HCT116 (cell line): ENCODE data around the gene KCNC4. TPM values are rescaled to one million over a fixed set of nuclear protein-coding genes. Genes with fewer than 3 reads are reported as not detected.

Experiments used
- ATAC-seq: fragments of 200-7000 bp; cut with Tn5 transposase; 2 replicates; pipeline ENCODE4 v1.9.1; 2020; ENCODE audit warnings: mild to moderate bottlenecking, moderate library complexity
- BruUV-seq: library from RNA; stranded (reverse); fragments of 400-500 nt; replicated peaks from 2 replicates; lab custom pipeline; 2021; lab: Mats Ljungman, UMichigan
- CTCF ChIA-PET: fragments of 300-600 bp; sonication (Branson Sonifier 250); formaldehyde crosslinking; loops from one replicate; lab custom pipeline; 2021; ENCODE audit warnings: antibody characterized with exemption; lab: Charles Lee
- POLR2A ChIA-PET: fragments of 300-600, 350-600 bp; sonication (Branson Sonifier 250); formaldehyde crosslinking; loops from one replicate; lab custom pipeline; 2021; ENCODE audit warnings: antibody characterized with exemption; lab: Charles Lee
- RAD21 ChIA-PET, 2 experiments: fragments of 300-600 bp; sonication (Branson Sonifier 250); formaldehyde crosslinking; loops; one replicate each; lab custom pipeline; 2023; ENCODE audit warnings: low total read pairs in 2 of 2; ENCODE audit not compliant: uncharacterized antibody in 2 of 2, unreplicated experiment in 2 of 2, low non-redundant PET in 1 of 2; lab: Charles Lee
- DNase-seq: peaks from one replicate; pipeline ENCODE4 v3.0.0-alpha.2; 2010; ENCODE audit warnings: low read depth, low spot score
- H2AFZ ChIP-seq: fragments of 200-600 bp; shearing (Covaris generic), sonication (generic); 2 replicates; pipeline ENCODE4 v1.6.1; 2017; ENCODE audit warnings: low read depth, mixed run types, mixed read lengths, antibody characterized with exemption, low read length; ENCODE audit not compliant: poor library complexity, severe bottlenecking
- H3K27ac ChIP-seq: 2 replicates; pipeline ENCODE4 v1.5.1; 2012; ENCODE audit warnings: low read depth, low read length
- H3K27me3 ChIP-seq: fragments of 200-600 bp; sonication (generic); 2 replicates; pipeline ENCODE4 v1.6.1; 2016; ENCODE audit warnings: mixed run types, low read length, mixed read lengths; ENCODE audit not compliant: insufficient read depth
- H3K36me3 ChIP-seq, 2 experiments: fragments of 200-500 bp in 1 of 2; fragments of 200-600 bp in 1 of 2; sonication (Bioruptor generic) in 1 of 2; sonication (generic) in 1 of 2; 2 replicates each; pipeline versions ENCODE4 v1.5.1 to v1.6.1; 2014 to 2016; ENCODE audit warnings: low read length in 2 of 2, inconsistent platforms in 1 of 2, mixed read lengths in 1 of 2, mixed run types in 1 of 2; ENCODE audit not compliant: insufficient read depth in 2 of 2, control insufficient read depth in 1 of 2
- H3K4me1 ChIP-seq, 2 experiments: fragments of 200-600 bp in 1 of 2; sonication (generic) in 1 of 2; 2 replicates each; pipeline versions ENCODE4 v1.5.1 to v1.6.1; 2012 to 2017; ENCODE audit warnings: low read length in 2 of 2, inconsistent platforms in 1 of 2, mild to moderate bottlenecking in 1 of 2, mixed read lengths in 1 of 2, mixed run types in 1 of 2, moderate library complexity in 1 of 2; ENCODE audit not compliant: insufficient read depth in 2 of 2, control insufficient read depth in 1 of 2
- H3K4me2 ChIP-seq: fragments of 200-600 bp; sonication (generic); 2 replicates; pipeline ENCODE4 v1.6.1; 2017; ENCODE audit warnings: mixed run types, low read length, mixed read lengths
- H3K4me3 ChIP-seq, 2 experiments: fragments of 200-600 bp in 1 of 2; sonication (generic) in 1 of 2; replicated peaks in 1 of 2; 2 replicates each; pipeline ENCODE4 v1.5.1; 2011 to 2016; ENCODE audit warnings: low read length in 2 of 2, control low read depth in 1 of 2, low read depth in 1 of 2, mild to moderate bottlenecking in 1 of 2, mixed read lengths in 1 of 2, mixed run types in 1 of 2
- H3K79me2 ChIP-seq: fragments of 200-600 bp; sonication (generic); 2 replicates; pipeline ENCODE4 v1.6.1; 2017; ENCODE audit warnings: mild to moderate bottlenecking, mixed run types, low read length, moderate library complexity, mixed read lengths; ENCODE audit not compliant: insufficient read depth
- H3K9ac ChIP-seq: fragments of 200-600 bp; sonication (generic); 2 replicates; pipeline ENCODE4 v1.6.1; 2016; ENCODE audit warnings: low read length, mixed read lengths
- H3K9me2 ChIP-seq: fragments of 200-600 bp; sonication (generic), shearing (Covaris generic); 2 replicates; pipeline ENCODE4 v1.6.1; 2017; ENCODE audit warnings: mixed run types, mild to moderate bottlenecking, moderate library complexity; ENCODE audit not compliant: insufficient read depth
- H3K9me3 ChIP-seq, 2 experiments: fragments of 200-500 bp in 1 of 2; fragments of 200-600 bp in 1 of 2; sonication (Bioruptor generic) in 1 of 2; sonication (generic) in 1 of 2; 2 replicates each; pipeline ENCODE4 v1.6.1; 2014 to 2017; ENCODE audit warnings: low read length in 2 of 2, mixed read lengths in 2 of 2, inconsistent platforms in 1 of 2, low read depth in 1 of 2, mild to moderate bottlenecking in 1 of 2, mixed run types in 1 of 2, moderate library complexity in 1 of 2; ENCODE audit not compliant: control insufficient read depth in 1 of 2, insufficient read depth in 1 of 2
- H4K20me1 ChIP-seq: fragments of 200-600 bp; sonication (generic), shearing (Covaris generic); 2 replicates; pipeline ENCODE4 v1.6.1; 2017; ENCODE audit warnings: mixed run types, mild to moderate bottlenecking, moderate library complexity; ENCODE audit not compliant: insufficient read depth
- JUND ChIP-seq: IDR thresholded peaks from 2 replicates; pipeline ENCODE4 v1.6.1; 2012
- MAX ChIP-seq: IDR thresholded peaks from 2 replicates; pipeline ENCODE4 v1.6.1; 2012
- POLR2A ChIP-seq: IDR thresholded peaks from 2 replicates; pipeline ENCODE4 v1.7.0; 2011; ENCODE audit warnings: borderline replicate concordance; ENCODE audit not compliant: insufficient read depth, insufficient read length; ENCODE audit errors: extremely low read depth
- ZFX ChIP-seq: fragments of 450-650 bp; IDR thresholded peaks from 2 replicates; pipeline ENCODE4 v1.6.1; 2017
- ZNF274 ChIP-seq: fragments of 200-500 bp; sonication (Bioruptor generic); IDR thresholded peaks from 2 replicates; pipeline ENCODE4 v1.6.1; 2014; ENCODE audit warnings: mild to moderate bottlenecking, low read depth, low read length, inconsistent platforms
- intact Hi-C: fragments of 100-400 bp; cut with micrococcal nuclease; formaldehyde crosslinking; loops from 2 replicates; pipeline ENCODE4 v1.10.0; 2022
- total RNA-seq: library from RNA; stranded (reverse); gene quantifications from one replicate; pipeline ENCODE4 v1.2.1, GENCODE V29; 2021; ENCODE audit not compliant: unreplicated experiment

Gene KCNC4
- total RNA-seq, 1 experiment from 2014 or later = 13.0 TPM

DNA sequence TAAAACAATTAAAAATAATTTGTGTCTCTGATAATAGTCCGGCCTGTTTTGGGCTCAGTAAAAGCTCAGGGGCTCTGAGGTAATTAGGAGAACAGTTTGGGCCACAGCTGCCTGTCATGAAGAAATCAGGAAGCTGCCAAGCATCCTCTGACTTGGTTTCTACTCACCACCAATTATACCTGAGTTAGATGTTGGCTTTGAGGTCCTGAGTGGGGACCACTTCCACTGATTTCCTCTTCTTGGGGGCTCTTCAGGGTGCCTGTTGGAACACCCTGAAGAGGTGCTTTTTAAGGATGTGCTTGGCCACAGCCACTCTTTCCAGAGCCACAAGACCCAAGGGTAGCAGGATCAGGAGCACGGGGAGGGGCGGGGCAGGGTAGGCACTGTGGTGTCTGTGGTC, 48.9 kb upstream of the KCNC4 start:
- POLR2A ChIA-PET = no interaction called here
- Histone ChIP-seq H3K9ac (no peak overlapping the region), H3K27ac (no peak overlapping the region), H3K4me3 (no peak overlapping the region), H3K4me1 (peaks cover 0 to 6% of the 10 kb centered on the region in 2 experiments; a peak in 2 of 4 replicates), H2AFZ (no peak overlapping the region), H3K36me3 (no peaks in the 10 kb centered on the region), H3K79me2 (no peaks in the 10 kb centered on the region), H3K9me2 (no peaks in the 10 kb centered on the region), H3K4me2 (no peak overlapping the region), H3K27me3 (no peaks in the 10 kb centered on the region), H4K20me1 (no peaks in the 10 kb centered on the region), H3K9me3 (no peaks in the 10 kb centered on the region)
- intact Hi-C loops = no loop called here
- no TSS peak for BruUV-seq
- RAD21 ChIA-PET = no interaction called here
- no peak for DNase-seq
- CTCF ChIA-PET = no interaction called here
- TF ChIP-seq ZNF274 = no peak
- ATAC-seq = no peak

GRCh38 chr1:110161849-110162248, 48.3 kb upstream of the KCNC4 start:
- DNase-seq = no peak
- no peak overlapping the region for H3K4me3 ChIP-seq
- BruUV-seq = no TSS peak
- H2AFZ ChIP-seq = no peak overlapping the region
- no peaks in the 10 kb centered on the region for H3K9me2 ChIP-seq
- no peak for ATAC-seq
- H4K20me1 ChIP-seq = no peaks in the 10 kb centered on the region
- RAD21 ChIA-PET = no interaction called here
- H3K27ac ChIP-seq = no peak overlapping the region
- POLR2A ChIA-PET = no interaction called here
- no peak overlapping the region for H3K9ac ChIP-seq
- H3K36me3 ChIP-seq = no peaks in the 10 kb centered on the region
- no peaks in the 10 kb centered on the region for H3K9me3 ChIP-seq
- no peak overlapping the region for H3K4me2 ChIP-seq
- intact Hi-C loops = no loop called here
- no peaks in the 10 kb centered on the region for H3K79me2 ChIP-seq
- TF ChIP-seq JUND (no peak), MAX (no peak), POLR2A (no peak), ZFX (no peak), ZNF274 (no peak)
- CTCF ChIA-PET = no interaction called here
- H3K27me3 ChIP-seq = no peaks in the 10 kb centered on the region
- H3K4me1 ChIP-seq = peaks cover 0 to 6% of the 10 kb centered on the region in 2 experiments; a peak in 2 of 4 replicates
